WTC11 (cell line): Measurements from ENCODE around the gene SPNS3. TPM values are rescaled to one million over a fixed set of nuclear protein-coding genes. Genes with fewer than 3 reads are reported as not detected.

ENCODE experiments used
- ATAC-seq: fragments of 200-7000 bp; cut with Tn5 transposase; 2 replicates; pipeline ENCODE4 v1.10.0; 2021; ENCODE audit warnings: mild to moderate bottlenecking, moderate library complexity
- CTCF ChIA-PET: fragments of 300-600 bp; sonication (Branson Sonifier 250); formaldehyde crosslinking; loops from one replicate; lab custom pipeline; 2021; ENCODE audit warnings: antibody characterized with exemption; lab: Charles Lee
- POLR2A ChIA-PET: fragments of 350-600 bp; sonication (Branson Sonifier 250); formaldehyde crosslinking; loops from one replicate; lab custom pipeline; 2021; ENCODE audit warnings: antibody characterized with exemption; lab: Charles Lee
- DNase-seq: peaks from one replicate; pipeline ENCODE4 v3.0.0; 2021; ENCODE audit warnings: low spot score
- H3K27ac Mint-ChIP-seq: 2 replicates; pipeline ENCODE4 v1.8.0; 2021; ENCODE audit warnings: mixed read lengths
- H3K27me3 Mint-ChIP-seq: 2 replicates; pipeline ENCODE4 v1.8.0; 2021; ENCODE audit warnings: low read depth, mild to moderate bottlenecking, moderate library complexity, mixed read lengths
- H3K36me3 Mint-ChIP-seq: 2 replicates; pipeline ENCODE4 v1.8.0; 2021; ENCODE audit warnings: mixed read lengths
- H3K4me1 Mint-ChIP-seq: 2 replicates; pipeline ENCODE4 v1.8.0; 2022; ENCODE audit warnings: mixed read lengths
- H3K4me3 Mint-ChIP-seq: 2 replicates; pipeline ENCODE4 v1.8.0; 2021; ENCODE audit warnings: mild to moderate bottlenecking, moderate library complexity, mixed read lengths
- H3K9me3 Mint-ChIP-seq: 2 replicates; pipeline ENCODE4 v1.8.0; 2021; ENCODE audit warnings: mixed read lengths
- ATF1 ChIP-seq: sonication (generic); formaldehyde crosslinking; IDR thresholded peaks from 2 replicates; pipeline ENCODE4 v1.8.1; 2023; ENCODE audit warnings: mild to moderate bottlenecking, moderate library complexity, missing genetic modification reagents
- CDX4 ChIP-seq: fragments of 250-450 bp; sonication (Bioruptor Pico); IDR thresholded peaks from 2 replicates; pipeline ENCODE4 v1.9.0; 2021; ENCODE audit warnings: moderate library complexity, mild to moderate bottlenecking, inconsistent platforms, borderline replicate concordance
- CTCF ChIP-seq: fragments of 200-600 bp; IDR thresholded peaks from 2 replicates; pipeline ENCODE4 v1.8.0; 2022; ENCODE audit warnings: antibody characterized with exemption
- ERG ChIP-seq: fragments of 250-450 bp; sonication (Bioruptor Pico); IDR thresholded peaks from 2 replicates; pipeline ENCODE4 v1.8.0; 2021; ENCODE audit warnings: mild to moderate bottlenecking
- MAX ChIP-seq: sonication (generic); formaldehyde crosslinking; IDR thresholded peaks from 2 replicates; pipeline ENCODE4 v1.8.0; 2022; ENCODE audit warnings: mild to moderate bottlenecking, missing genetic modification reagents
- NFYB ChIP-seq: sonication (generic); formaldehyde crosslinking; conservative IDR thresholded peaks from 2 replicates; pipeline ENCODE4 v1.8.0; 2022; ENCODE audit warnings: low read depth, missing genetic modification reagents
- PRRX2 ChIP-seq: fragments of 250-450 bp; sonication (Bioruptor Pico); IDR thresholded peaks from 2 replicates; pipeline ENCODE4 v1.8.0; 2021; ENCODE audit warnings: mild to moderate bottlenecking
- RELA ChIP-seq: sonication (generic); formaldehyde crosslinking; IDR thresholded peaks from 2 replicates; pipeline ENCODE4 v1.8.1; 2022; ENCODE audit warnings: missing genetic modification reagents, mild to moderate bottlenecking, borderline replicate concordance
- SMAD3 ChIP-seq: sonication (generic); formaldehyde crosslinking; IDR thresholded peaks from 2 replicates; pipeline ENCODE4 v1.8.0; 2022; ENCODE audit warnings: missing genetic modification reagents, mild to moderate bottlenecking, borderline replicate concordance
- SOX15 ChIP-seq: fragments of 250-450 bp; sonication (Bioruptor Pico); IDR thresholded peaks from 2 replicates; pipeline ENCODE4 v1.9.0; 2021; ENCODE audit warnings: mild to moderate bottlenecking
- SP1 ChIP-seq: sonication (generic); formaldehyde crosslinking; conservative IDR thresholded peaks from 2 replicates; pipeline ENCODE4 v1.8.1; 2022; ENCODE audit warnings: missing genetic modification reagents
- TCF7 ChIP-seq: sonication (generic); formaldehyde crosslinking; IDR thresholded peaks from 2 replicates; pipeline ENCODE4 v1.8.0; 2022; ENCODE audit warnings: mild to moderate bottlenecking, low read depth, missing genetic modification reagents, moderate library complexity
- TEAD4 ChIP-seq: sonication (generic); formaldehyde crosslinking; IDR thresholded peaks from 2 replicates; pipeline ENCODE4 v1.8.0; 2022; ENCODE audit warnings: mild to moderate bottlenecking, missing genetic modification reagents
- ZNF281 ChIP-seq: sonication (generic); formaldehyde crosslinking; IDR thresholded peaks from 2 replicates; pipeline ENCODE4 v1.8.0; 2023; ENCODE audit warnings: mild to moderate bottlenecking, missing genetic modification reagents
- ZNF317 ChIP-seq: sonication (generic); formaldehyde crosslinking; IDR thresholded peaks from 2 replicates; pipeline ENCODE4 v1.8.1; 2023; ENCODE audit warnings: low read depth, mild to moderate bottlenecking, moderate library complexity, missing genetic modification reagents, borderline replicate concordance
- ZSCAN18 ChIP-seq: fragments of 250-450 bp; sonication (Bioruptor Pico); IDR thresholded peaks from 2 replicates; pipeline ENCODE4 v2.1.2; 2022; ENCODE audit warnings: mild to moderate bottlenecking, moderate library complexity
- total RNA-seq: library from RNA; stranded (reverse); gene quantifications from 3 replicates; pipeline ENCODE4 v1.2.3, GENCODE V29; 2021

Gene SPNS3
- total RNA-seq, 1 experiment from 2014 or later = not detected

GRCh38 chr17:4448197-4448980, 14.6 kb downstream of the SPNS3 start (continued):
- no peak for TF ChIP-seq NFYB (CRISPR knock-in tag)
- TF ChIP-seq ZNF317 (CRISPR knock-in tag) = no peak

- Mint-ChIP-seq H3K27me3 (peaks cover 7% of the 10 kb centered on the region; the same call in 1 of the 2 replicates), H3K4me1 (no peaks in the 10 kb centered on the region), H3K27ac (no peak overlapping the region)
- DNase-seq = no peak
- ATAC-seq = no peak
- TF ChIP-seq NFYB (CRISPR knock-in tag) (no peak), MAX (no peak), CTCF (no peak), ZSCAN18 (CRISPR knock-in tag) (no peak), ATF1 (CRISPR knock-in tag) (no peak), SOX15 (no peak), SP1 (CRISPR knock-in tag) (no peak), SMAD3 (CRISPR knock-in tag) (no peak), TEAD4 (CRISPR knock-in tag) (no peak), ZNF281 (CRISPR knock-in tag) (no peak), PRRX2 (CRISPR knock-in tag) (no peak), CDX4 (CRISPR knock-in tag) (no peak), RELA (CRISPR knock-in tag) (no peak), ERG (CRISPR knock-in tag) (no peak), TCF7 (CRISPR knock-in tag) (no peak)
- TF ChIP-seq, all 79 proteins: peak for 0
- Mint-ChIP-seq H3K36me3 (no peaks in the 10 kb centered on the region), H3K9me3 (no peaks in the 10 kb centered on the region), H3K4me3 (no peak overlapping the region)
- CTCF ChIA-PET = no interaction called here
- POLR2A ChIA-PET = no interaction called here
Observed at GRCh38 chr17:4449736-4450135, 16.0 kb downstream of the SPNS3 start.
